ENCODE measurements around the gene IL17RB. TPM values are rescaled to one million over a fixed set of nuclear protein-coding genes. Genes with fewer than 3 reads are reported as not detected.

The IL17RB gene
- total RNA-seq, 1 donor from 2014 or later: 2.5 TPM

- TF ChIP-seq, protein P1, sequence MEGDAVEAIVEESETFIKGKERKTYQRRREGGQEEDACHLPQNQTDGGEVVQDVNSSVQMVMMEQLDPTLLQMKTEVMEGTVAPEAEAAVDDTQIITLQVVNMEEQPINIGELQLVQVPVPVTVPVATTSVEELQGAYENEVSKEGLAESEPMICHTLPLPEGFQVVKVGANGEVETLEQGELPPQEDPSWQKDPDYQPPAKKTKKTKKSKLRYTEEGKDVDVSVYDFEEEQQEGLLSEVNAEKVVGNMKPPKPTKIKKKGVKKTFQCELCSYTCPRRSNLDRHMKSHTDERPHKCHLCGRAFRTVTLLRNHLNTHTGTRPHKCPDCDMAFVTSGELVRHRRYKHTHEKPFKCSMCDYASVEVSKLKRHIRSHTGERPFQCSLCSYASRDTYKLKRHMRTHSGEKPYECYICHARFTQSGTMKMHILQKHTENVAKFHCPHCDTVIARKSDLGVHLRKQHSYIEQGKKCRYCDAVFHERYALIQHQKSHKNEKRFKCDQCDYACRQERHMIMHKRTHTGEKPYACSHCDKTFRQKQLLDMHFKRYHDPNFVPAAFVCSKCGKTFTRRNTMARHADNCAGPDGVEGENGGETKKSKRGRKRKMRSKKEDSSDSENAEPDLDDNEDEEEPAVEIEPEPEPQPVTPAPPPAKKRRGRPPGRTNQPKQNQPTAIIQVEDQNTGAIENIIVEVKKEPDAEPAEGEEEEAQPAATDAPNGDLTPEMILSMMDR (conservative IDR thresholded peaks at IDR 0.05; ENCODE audit: low read depth, low read length): no peak
- peak overlapping the region; percentile 68 for H3K4me3 ChIP-seq (ENCODE audit: low read depth, low read length)
- DNase-seq (ENCODE audit: low read depth): no peak
Measured at GRCh38 chr3:53845881-53846133, 561 bp upstream of the IL17RB start.

GRCh38 chr3:53846851-53847155, 435 bp downstream of the IL17RB start:
- no peak for DNase-seq (ENCODE audit: low read depth)
- peak overlapping the region; percentile 68 for H3K4me3 ChIP-seq (ENCODE audit: low read depth, low read length)
- TF ChIP-seq, protein P1 (conservative IDR thresholded peaks at IDR 0.05; ENCODE audit: low read depth, low read length): no peak

- no peak overlapping the region for H3K4me3 ChIP-seq (ENCODE audit: low read depth, low read length)
- DNase-seq (ENCODE audit: low read depth): no peak
- TF ChIP-seq, protein P1 (conservative IDR thresholded peaks at IDR 0.05; ENCODE audit: low read depth, low read length): no peak
Measured at GRCh38 chr3:53849916-53850315, 3.5 kb downstream of the IL17RB start.

GRCh38 chr3:53850895-53851294, 4.5 kb downstream of the IL17RB start:
- no peak for DNase-seq (ENCODE audit: low read depth)
- TF ChIP-seq, protein P1 (conservative IDR thresholded peaks at IDR 0.05; ENCODE audit: low read depth, low read length): no peak
- H3K4me3 ChIP-seq (ENCODE audit: low read depth, low read length): no peak overlapping the region

GRCh38 chr3:53856964-53857363, 10.6 kb downstream of the IL17RB start:
- TF ChIP-seq, protein P1 (conservative IDR thresholded peaks at IDR 0.05; ENCODE audit: low read depth, low read length): no peak
- DNase-seq (ENCODE audit: low read depth): no peak
- no peak overlapping the region for H3K4me3 ChIP-seq (ENCODE audit: low read depth, low read length)

- no peak for DNase-seq (ENCODE audit: low read depth)
- TF ChIP-seq, protein P1 (conservative IDR thresholded peaks at IDR 0.05; ENCODE audit: low read depth, low read length): peak; percentile 9
- H3K4me3 ChIP-seq (ENCODE audit: low read depth, low read length): no peak overlapping the region
Measured at GRCh38 chr3:53858096-53858741, 11.9 kb downstream of the IL17RB start.

GRCh38 chr3:53859178-53859577, 12.8 kb downstream of the IL17RB start:
- H3K4me3 ChIP-seq (ENCODE audit: low read depth, low read length): no peak overlapping the region
- TF ChIP-seq, protein P1 (conservative IDR thresholded peaks at IDR 0.05; ENCODE audit: low read depth, low read length): no peak
- DNase-seq (ENCODE audit: low read depth): no peak
